ENCODE measurements around the gene GRM1.

DNA sequence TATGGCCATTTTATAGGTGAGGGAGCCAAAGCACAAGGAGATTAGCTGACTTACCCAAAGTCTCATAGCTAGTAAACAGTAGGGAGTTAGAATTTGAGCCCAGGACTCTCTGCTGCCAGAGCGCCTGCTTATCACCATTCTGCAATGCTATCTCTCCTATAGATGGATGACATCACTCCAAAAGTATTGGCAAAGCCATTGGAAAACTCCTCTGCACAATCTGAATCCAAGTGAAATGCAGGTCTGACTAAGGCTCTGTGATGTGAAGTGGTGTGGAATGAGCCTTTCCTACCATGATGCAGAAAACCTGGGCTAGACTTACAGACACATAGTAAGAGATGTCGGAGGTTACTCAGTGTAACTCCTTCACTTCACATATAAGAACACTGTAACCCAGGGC, 106.3 kb downstream of the GRM1 start:
- TF ChIP-seq GATA3 (IDR thresholded peaks at IDR 0.05; ENCODE audit: low read depth, low read length) (no peak), GATA2 (IDR thresholded peaks at IDR 0.05; ENCODE audit: low read depth, low read length) (no peak)

Data from SH-SY5Y (cell line).